ACHN (cell line): Measurements from ENCODE around the gene BTBD19.
"Not testable (repeated sequence)": the region's sequence is repeated elsewhere in the genome, so short reads cannot be mapped to it uniquely, and the experiment has no call there.

ENCODE experiments used
- DNase-seq: peaks from one replicate; pipeline ENCODE4 v3.0.0-alpha.2; 2015
- in situ Hi-C: cut with HindIII; loops from 2 replicates; pipeline ENCODE4 v1.10.0; 2017; ENCODE audit warnings: low sequenced_read_pairs, low pct_ligation_motif_present, low pct_unique_long_range_greater_than_20kb

Gene BTBD19

GRCh38 chr1:44806025-44806703 lies 2.2 kb upstream of the BTBD19 start:
- no peak for DNase-seq
- in situ Hi-C loops = no loop called here

DNA sequence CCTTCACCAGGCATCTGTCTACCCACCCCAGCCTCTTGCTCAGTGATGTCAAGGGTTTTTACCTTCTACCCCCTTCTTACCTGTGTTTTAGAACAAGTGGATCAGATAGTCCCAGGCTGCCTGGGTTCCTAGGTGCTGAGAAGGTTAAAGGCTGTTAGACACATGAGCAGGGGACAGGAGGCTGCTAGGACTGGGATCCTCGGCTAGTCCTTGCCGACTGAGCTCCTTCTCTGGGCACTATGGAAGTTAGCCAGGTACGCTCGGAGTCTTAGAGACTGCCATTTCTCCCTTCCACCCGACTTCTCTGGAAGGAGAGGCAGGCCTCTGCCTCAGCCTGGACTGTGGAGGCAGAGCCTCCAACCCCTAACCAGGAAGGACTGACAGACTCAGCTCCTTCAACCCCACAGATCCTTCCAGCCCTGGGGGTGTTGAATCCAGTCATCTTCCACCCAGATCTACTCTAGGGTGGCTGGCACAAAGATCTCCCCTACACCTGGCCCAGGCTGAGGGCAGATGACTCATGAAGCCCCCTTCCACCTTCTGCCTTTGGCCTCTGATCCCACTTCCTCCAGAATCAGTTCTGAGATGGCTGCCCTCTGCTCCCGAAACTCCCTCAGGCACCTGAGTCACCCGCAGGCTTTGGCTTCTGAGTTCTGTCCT lies 1.5 kb upstream of the BTBD19 start, which contains the start of gene DYNLT4:
TSS of gene DYNLT4 (minus strand) at position 648 of the 660 bp plus-strand sequence. CDS start 683 bp downstream, outside the sequence.
- in situ Hi-C loops = no loop called here
- no peak for DNase-seq

DNA sequence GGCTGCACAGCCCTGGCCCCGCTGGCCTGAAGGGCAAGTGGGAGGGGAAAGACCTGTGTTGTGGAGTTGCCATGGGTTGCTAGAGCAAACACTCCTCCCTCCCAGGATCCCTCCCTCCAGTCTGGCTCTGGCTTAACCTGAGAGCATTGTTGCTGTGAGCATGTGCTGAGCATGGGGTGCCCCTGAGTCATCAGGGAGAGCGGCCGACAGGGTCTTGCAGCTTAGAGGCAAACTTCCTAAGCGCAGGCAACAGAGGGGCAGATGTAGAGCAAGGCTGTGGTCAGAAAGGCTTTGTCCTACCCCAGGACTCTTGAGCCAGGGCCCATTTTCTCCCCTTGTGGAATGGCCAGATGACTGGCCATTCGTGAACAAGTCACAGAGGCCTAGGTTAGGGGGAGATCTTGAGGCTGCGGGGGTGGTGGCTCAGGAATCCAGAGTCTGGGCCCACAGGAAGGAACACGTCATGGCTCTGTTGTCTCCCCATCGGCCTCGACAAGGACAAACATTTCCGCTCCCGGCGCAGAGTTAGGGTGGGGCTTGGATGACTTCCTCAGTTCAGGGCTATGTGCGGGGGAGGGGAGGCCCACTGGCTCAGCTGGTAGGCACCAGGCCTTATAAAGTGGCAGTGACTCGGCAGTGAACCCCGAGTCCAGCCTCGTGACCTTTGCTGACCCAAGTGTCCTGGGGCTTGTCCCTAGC lies 810 bp upstream of the BTBD19 start:
- peak; percentile 97 for DNase-seq
- in situ Hi-C loops = no loop called here

DNA sequence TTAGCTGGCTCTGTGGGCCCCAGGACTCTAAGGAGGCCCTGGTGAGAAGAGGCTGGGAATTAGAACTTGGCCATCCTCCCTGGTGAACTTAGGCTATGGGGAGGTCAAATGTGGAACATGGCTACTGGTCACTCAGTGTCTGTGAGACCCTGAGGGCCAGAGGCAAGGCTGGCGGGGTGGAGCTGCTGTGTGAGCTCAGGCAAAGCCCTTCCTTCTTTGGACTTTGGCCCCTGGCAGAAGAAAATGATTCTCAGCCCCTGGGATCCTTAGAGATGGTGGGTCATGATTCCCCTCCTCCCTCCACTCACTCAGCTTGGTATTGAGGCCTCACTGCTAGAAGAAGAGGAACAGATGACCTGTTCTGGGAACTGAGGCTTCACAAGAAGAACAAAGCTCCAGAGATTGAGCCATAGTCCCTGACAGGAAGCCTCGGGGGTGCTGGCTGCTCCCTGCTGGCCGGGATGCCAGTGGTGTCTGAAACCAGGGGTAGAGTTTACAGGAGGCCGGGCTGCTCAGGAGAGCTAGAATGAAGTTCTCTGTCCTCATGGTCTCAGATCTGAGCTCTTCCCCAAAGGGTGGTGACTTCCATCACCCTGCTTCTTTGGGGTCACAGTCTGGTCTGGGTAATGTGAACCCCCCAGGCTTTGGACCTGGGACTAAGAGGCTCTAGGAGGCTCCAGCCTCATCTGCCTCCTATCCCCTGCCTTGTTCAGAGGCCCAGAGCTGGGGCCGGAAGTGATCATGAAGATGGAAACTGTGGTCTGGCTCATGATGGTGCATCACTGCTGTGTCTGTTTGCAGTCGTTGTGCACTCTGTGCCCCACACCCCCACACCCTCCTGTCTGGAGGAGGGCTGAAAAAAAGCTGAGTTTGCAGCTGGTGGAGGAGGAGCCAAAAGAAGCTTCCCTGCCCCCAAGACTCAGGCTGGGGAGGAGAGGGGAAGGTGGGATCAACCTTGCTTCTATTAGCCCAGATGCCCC lies 905 bp downstream of the BTBD19 start:
- in situ Hi-C loops = no loop called here
- peak; percentile 27 for DNase-seq

DNA sequence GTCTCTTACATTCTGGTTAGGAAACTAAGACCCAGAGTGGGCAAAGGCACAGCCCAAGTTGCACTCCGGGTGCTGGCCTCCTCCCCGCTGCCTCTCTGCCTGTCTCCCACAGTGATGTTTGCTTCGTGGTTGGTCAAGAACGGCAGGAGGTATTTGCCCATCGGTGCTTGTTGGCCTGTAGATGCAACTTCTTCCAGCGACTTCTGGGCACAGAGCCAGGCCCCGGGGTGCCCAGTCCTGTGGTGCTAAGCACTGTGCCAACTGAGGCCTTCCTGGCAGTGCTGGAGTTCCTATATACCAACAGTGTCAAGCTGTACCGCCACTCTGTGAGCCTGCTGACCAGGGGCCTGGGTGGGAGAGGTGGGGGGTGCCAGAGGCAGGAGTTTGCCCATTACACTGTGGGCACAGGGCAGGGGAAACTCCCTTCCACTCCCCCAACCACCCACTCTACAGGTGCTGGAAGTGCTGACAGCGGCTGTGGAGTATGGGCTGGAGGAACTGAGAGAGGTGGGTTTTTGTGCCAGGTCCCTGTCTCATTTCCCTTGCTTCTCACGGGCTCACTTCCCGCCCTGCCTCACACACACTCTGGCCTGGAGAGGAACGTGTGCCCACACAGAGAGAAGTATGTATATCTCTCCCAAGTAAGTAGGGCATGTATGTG lies 1.9 kb downstream of the BTBD19 start:
- DNase-seq = peak; percentile 83
- in situ Hi-C loops = no loop called here

- in situ Hi-C loops, DNase-seq: not testable (repeated sequence)
Measured at GRCh38 chr1:44810762-44811105, 2.4 kb downstream of the BTBD19 start.

DNA sequence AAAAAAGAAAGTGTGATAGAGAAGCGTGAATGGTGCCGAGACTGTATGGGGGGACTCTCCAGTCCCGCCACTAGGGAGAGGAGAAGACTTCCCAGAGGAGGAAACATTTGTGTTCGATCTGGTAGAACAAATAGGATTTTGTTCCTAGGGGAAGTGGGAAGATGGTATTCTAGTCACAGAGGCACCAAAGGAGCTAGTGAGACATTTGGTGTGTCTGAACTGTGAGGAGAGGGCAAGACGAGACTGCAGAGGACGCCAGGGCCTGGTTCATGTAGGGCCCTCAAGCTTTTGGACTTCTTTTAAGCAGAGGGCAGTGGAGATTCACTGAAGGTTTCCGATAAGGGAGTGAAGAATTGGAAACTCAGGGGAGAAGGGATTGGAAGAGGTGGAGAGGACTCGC lies 2.9 kb downstream of the BTBD19 start:
- in situ Hi-C loops = no loop called here
- no peak for DNase-seq

DNA sequence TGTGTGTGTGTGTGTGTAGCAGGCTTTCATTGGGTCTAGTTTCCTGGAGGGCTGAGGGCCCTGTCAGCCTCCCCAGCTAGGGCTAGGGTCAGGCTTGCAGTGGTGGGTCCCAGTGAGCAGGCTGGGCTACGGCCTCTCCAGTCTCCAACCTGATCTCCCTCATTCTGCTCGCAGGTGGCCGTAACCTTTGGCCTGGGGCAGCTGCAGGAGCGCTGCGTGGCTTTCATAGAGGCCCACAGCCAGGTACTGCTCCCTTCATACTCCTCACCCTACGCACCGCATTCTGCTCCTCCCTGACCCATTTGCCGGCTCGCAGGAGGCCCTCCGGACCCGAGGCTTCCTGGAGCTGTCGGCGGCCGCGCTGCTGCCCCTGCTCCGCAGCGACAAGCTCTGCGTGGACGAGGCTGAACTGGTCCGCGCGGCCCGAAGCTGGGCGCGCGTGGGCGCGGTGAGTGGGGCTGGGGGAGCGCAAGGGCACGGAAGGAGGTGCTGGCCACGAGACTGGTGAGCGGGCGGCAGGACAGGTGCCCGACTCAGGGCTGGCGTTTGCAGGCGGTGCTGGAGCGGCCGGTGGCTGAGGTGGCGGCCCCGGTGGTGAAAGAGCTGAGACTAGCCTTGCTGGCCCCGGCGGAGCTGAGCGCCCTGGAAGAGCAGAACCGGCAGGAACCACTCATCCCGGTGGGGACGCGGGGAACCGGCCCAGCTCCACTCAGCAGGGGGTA lies 4.7 kb downstream of the BTBD19 start:
- in situ Hi-C loops = no loop called here
- DNase-seq = no peak

DNA sequence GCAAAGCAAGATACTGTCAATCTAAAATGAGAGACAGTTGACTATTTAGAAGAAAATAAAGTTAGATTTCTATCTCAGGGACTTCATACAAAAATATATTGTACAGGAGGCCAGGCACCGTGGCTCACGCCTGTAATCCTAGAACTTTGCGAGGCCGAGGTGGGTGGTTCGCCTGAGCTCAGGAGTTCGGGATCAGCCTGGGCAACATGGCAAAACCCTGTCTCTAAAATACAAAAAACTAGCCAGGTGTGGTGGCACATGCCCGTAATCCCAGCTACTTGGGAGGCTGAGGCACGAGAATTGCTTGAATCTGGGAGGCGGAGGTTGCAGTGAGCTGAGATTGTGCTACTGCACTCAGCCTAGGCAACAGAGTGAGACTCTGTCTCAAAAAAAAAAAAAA lies 7.6 kb downstream of the BTBD19 start:
- DNase-seq, in situ Hi-C loops: not testable (repeated sequence)

- in situ Hi-C loops = no loop called here
- DNase-seq = no peak
Measured at GRCh38 chr1:44817307-44817706, 9.0 kb downstream of the BTBD19 start.

DNA sequence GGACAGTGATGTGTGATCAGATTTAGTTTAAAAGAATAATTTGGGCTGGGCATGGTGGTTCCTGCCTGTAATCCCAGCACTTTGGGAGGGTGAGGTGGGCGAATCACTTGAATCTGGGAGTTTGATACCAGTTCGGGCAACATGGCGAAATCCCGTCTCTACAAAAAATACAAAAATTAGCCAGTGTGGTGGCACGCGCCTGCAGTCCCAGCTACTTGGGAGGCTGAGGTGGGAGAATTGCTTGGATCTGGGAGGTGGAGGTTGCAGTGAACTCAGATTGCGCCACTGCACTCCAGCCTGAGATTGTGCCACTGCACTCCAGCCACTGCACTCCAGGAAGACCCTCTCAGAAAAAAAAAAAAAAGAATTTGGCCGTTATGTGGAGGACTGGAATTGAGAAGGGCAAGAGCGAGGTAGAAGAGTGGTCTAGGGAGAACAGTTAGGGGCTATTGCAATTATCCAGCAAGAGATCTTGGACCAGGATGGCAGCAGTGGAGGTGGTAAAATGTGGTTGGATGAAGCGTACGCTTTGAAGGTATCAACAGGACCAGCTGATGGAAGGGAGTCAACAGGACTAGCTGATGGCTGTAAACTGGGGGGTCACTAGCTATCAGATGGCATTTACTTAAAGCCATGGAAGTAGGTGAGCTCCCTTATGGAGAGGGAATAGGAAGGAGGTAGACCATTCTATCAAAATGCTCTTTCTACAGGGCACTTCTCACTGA lies 9.6 kb downstream of the BTBD19 start:
- in situ Hi-C loops = no loop called here
- DNase-seq = no peak

- in situ Hi-C loops = no loop called here
- no peak for DNase-seq
Measured at GRCh38 chr1:44819196-44819607, 10.9 kb downstream of the BTBD19 start.

- peak; percentile 95 for DNase-seq
- in situ Hi-C loops = no loop called here
Measured at GRCh38 chr1:44819608-44820327, 11.4 kb downstream of the BTBD19 start.

- in situ Hi-C loops = no loop called here
- no peak for DNase-seq
Measured at GRCh38 chr1:44820328-44821239, 12.3 kb downstream of the BTBD19 start.

- no peak for DNase-seq
- in situ Hi-C loops = no loop called here
Measured at GRCh38 chr1:44821240-44821715, 13.0 kb downstream of the BTBD19 start.
